Inflammatory macrophage treated with lipopolysaccharide for 1 hour (primary cell): ENCODE measurements around the gene YBX1.
"Not testable (repeated sequence)": the region's sequence is repeated elsewhere in the genome, so short reads cannot be mapped to it uniquely, and the experiment has no call there.

Source experiments
- DNase-seq, 2 donors: peaks; one replicate each; pipeline ENCODE4 v3.0.0-alpha.2; 2020 to 2022

Gene YBX1

GRCh38 chr1:42751511-42752070, 69.4 kb downstream of the YBX1 start:
- not testable (repeated sequence) for DNase-seq

- no peak for DNase-seq
Observed at GRCh38 chr1:42752284-42752683, 70.1 kb downstream of the YBX1 start.

- no peak for DNase-seq
Observed at GRCh38 chr1:42753070-42753469, 70.9 kb downstream of the YBX1 start.
